ENCODE results near the gene PAK5.

- no peak for TF ChIP-seq EZH2 (IDR thresholded peaks at IDR 0.05; ENCODE audit: low read depth)
- TF ChIP-seq, protein P1, sequence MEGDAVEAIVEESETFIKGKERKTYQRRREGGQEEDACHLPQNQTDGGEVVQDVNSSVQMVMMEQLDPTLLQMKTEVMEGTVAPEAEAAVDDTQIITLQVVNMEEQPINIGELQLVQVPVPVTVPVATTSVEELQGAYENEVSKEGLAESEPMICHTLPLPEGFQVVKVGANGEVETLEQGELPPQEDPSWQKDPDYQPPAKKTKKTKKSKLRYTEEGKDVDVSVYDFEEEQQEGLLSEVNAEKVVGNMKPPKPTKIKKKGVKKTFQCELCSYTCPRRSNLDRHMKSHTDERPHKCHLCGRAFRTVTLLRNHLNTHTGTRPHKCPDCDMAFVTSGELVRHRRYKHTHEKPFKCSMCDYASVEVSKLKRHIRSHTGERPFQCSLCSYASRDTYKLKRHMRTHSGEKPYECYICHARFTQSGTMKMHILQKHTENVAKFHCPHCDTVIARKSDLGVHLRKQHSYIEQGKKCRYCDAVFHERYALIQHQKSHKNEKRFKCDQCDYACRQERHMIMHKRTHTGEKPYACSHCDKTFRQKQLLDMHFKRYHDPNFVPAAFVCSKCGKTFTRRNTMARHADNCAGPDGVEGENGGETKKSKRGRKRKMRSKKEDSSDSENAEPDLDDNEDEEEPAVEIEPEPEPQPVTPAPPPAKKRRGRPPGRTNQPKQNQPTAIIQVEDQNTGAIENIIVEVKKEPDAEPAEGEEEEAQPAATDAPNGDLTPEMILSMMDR (conservative IDR thresholded peaks at IDR 0.05): no peak
These were observed 238.3 kb downstream of the PAK5 start for GRCh38 chr20:9600562-9600961.

Data from PC-9 (cell line).